ENCODE measurements around the gene DPPA2. TPM values are rescaled to one million over a fixed set of nuclear protein-coding genes. Genes with fewer than 3 reads are reported as not detected.

Gene DPPA2
- total RNA-seq, 1 experiment from 2014 or later, result not detected

GRCh38 chr3:109355625-109356441, 39.5 kb upstream of the DPPA2 start:
- Histone ChIP-seq H3K27me3 (ENCODE audit: insufficient read depth, low read length) (no peaks in the 10 kb centered on the region), H3K79me2 (ENCODE audit: insufficient read depth, low read length) (no peaks in the 10 kb centered on the region), H3K4me2 (ENCODE audit: low read length) (no peak overlapping the region), H3K4me1 (ENCODE audit: control insufficient read depth in 1 of 2, insufficient read depth in 2 of 2, low read length in 2 of 2) (no peaks in the 10 kb centered on the region), H3K27ac (ENCODE audit: low read depth, low read length) (no peak overlapping the region), H3K4me3 (replicated peaks in 1 of 2; ENCODE audit: low read depth in 1 of 2, low read length in 2 of 2) (no peak overlapping the region), H3K36me3 (ENCODE audit: control insufficient read depth in 1 of 2, insufficient read depth in 2 of 2, low read length in 2 of 2) (no peaks in the 10 kb centered on the region), H3K9me3 (ENCODE audit: control insufficient read depth in 1 of 2, insufficient read depth in 1 of 2, low read depth in 1 of 2, low read length in 2 of 2) (no peaks in the 10 kb centered on the region), H4K20me1 (ENCODE audit: insufficient read depth) (no peaks in the 10 kb centered on the region), H3K9me2 (ENCODE audit: insufficient read depth) (no peaks in the 10 kb centered on the region), H2AFZ (ENCODE audit: low read depth, low read length, poor library complexity, severe bottlenecking) (no peak overlapping the region), H3K9ac (ENCODE audit: low read length) (no peak overlapping the region)
- DNase-seq (ENCODE audit: low read depth, low spot score) (no peak), ATAC-seq (no peak)
- ChIA-PET CTCF (no interaction called here), POLR2A (no interaction called here), RAD21 (ENCODE audit: low non-redundant PET in 1 of 2, low total read pairs in 2 of 2, uncharacterized antibody in 2 of 2, unreplicated experiment in 2 of 2) (no interaction called here)
- no peak for TF ChIP-seq TCF7L2 (IDR thresholded peaks at IDR 0.05; ENCODE audit: borderline replicate concordance, extremely low read depth, insufficient read depth, insufficient read length)
- no peak for TF ChIP-seq CEBPB (IDR thresholded peaks at IDR 0.05; ENCODE audit: low read depth)
- BruUV-seq (replicated peaks), result no TSS peak
- intact Hi-C loops (cut with micrococcal nuclease), result no loop called here

GRCh38 chr3:109353057-109353456, 36.7 kb upstream of the DPPA2 start:
- no peaks in the 10 kb centered on the region for H4K20me1 ChIP-seq (ENCODE audit: insufficient read depth)
- no peaks in the 10 kb centered on the region for H3K27me3 ChIP-seq (ENCODE audit: insufficient read depth, low read length)
- H3K4me3 ChIP-seq (replicated peaks in 1 of 2; ENCODE audit: low read depth in 1 of 2, low read length in 2 of 2), result no peak overlapping the region
- POLR2A ChIA-PET, result no interaction called here
- CTCF ChIA-PET, result no interaction called here
- H3K4me2 ChIP-seq (ENCODE audit: low read length), result no peak overlapping the region
- BruUV-seq (replicated peaks), result no TSS peak
- RAD21 ChIA-PET (ENCODE audit: low non-redundant PET in 1 of 2, low total read pairs in 2 of 2, uncharacterized antibody in 2 of 2, unreplicated experiment in 2 of 2), result no interaction called here
- no peak overlapping the region for H3K9ac ChIP-seq (ENCODE audit: low read length)
- H3K9me2 ChIP-seq (ENCODE audit: insufficient read depth), result no peaks in the 10 kb centered on the region
- no peak overlapping the region for H2AFZ ChIP-seq (ENCODE audit: low read depth, low read length, poor library complexity, severe bottlenecking)
- H3K9me3 ChIP-seq (ENCODE audit: control insufficient read depth in 1 of 2, insufficient read depth in 1 of 2, low read depth in 1 of 2, low read length in 2 of 2), result no peaks in the 10 kb centered on the region
- intact Hi-C loops (cut with micrococcal nuclease), result no loop called here
- no peaks in the 10 kb centered on the region for H3K79me2 ChIP-seq (ENCODE audit: insufficient read depth, low read length)
- no peak overlapping the region for H3K27ac ChIP-seq (ENCODE audit: low read depth, low read length)
- ATAC-seq, result no peak
- DNase-seq (ENCODE audit: low read depth, low spot score), result no peak
- no peaks in the 10 kb centered on the region for H3K36me3 ChIP-seq (ENCODE audit: control insufficient read depth in 1 of 2, insufficient read depth in 2 of 2, low read length in 2 of 2)
- no peaks in the 10 kb centered on the region for H3K4me1 ChIP-seq (ENCODE audit: control insufficient read depth in 1 of 2, insufficient read depth in 2 of 2, low read length in 2 of 2)
- no peak for TF ChIP-seq RAD21 (IDR thresholded peaks at IDR 0.05; ENCODE audit: low read depth)
- TF ChIP-seq MAX (IDR thresholded peaks at IDR 0.05), result no peak
- TF ChIP-seq JUND (IDR thresholded peaks at IDR 0.05), result no peak
- no peak for TF ChIP-seq ZFX (IDR thresholded peaks at IDR 0.05)
- TF ChIP-seq ZNF274 (IDR thresholded peaks at IDR 0.05; ENCODE audit: low read depth, low read length), result no peak
- no peak for TF ChIP-seq EZH2 (IDR thresholded peaks at IDR 0.05)

Data from HCT116 (cell line).